A549 (cell line): ENCODE measurements around the gene PLPP4. TPM values are rescaled to one million over a fixed set of nuclear protein-coding genes. Genes with fewer than 3 reads are reported as not detected.

ENCODE experiments used
- ATAC-seq, 2 experiments: fragments of 200-7000 bp in 1 of 2; fragments of >200 bp in 1 of 2; cut with Nextera tagmentation in 1 of 2; cut with Tn5 transposase in 1 of 2; 3 replicates each; pipeline versions ENCODE4 v1.8.0 to v1.9.1; 2018 to 2020; ENCODE audit warnings: mild to moderate bottlenecking in 1 of 2, moderate library complexity in 1 of 2
- CTCF ChIA-PET: fragments of 300-600 bp; sonication (Branson Sonifier 250); formaldehyde crosslinking; extraction: SDS; loops from one replicate; lab custom pipeline; 2021; ENCODE audit warnings: antibody characterized with exemption, inconsistent platforms; lab: Yijun Ruan, JAX
- POLR2A ChIA-PET: fragments of 350-600 bp; formaldehyde crosslinking; extraction: SDS; loops from one replicate; lab custom pipeline; 2021; ENCODE audit warnings: antibody characterized with exemption, inconsistent platforms; lab: Yijun Ruan, JAX
- DNase-seq, 2 experiments: peaks; one replicate each; pipeline versions ENCODE4 v3.0.0 to v3.0.0-alpha.2; 2011 to 2016; ENCODE audit warnings: low read depth in 1 of 2, low spot score in 1 of 2
- FAIRE-seq: peaks from 2 replicates; lab custom pipeline; 2011; peaks lifted over from hg19 to GRCh38; lab: Jason Lieb, UNC
- H3K27ac ChIP-seq, 2 experiments: fragments of >200 bp; sonication (Bioruptor Twin); formaldehyde crosslinking; 3 replicates each; pipeline ENCODE4 v1.5.1; 2016 to 2017
- H3K4me1 ChIP-seq: fragments of >200 bp; sonication (Bioruptor Twin); formaldehyde crosslinking; 3 replicates; pipeline ENCODE4 v1.6.1; 2016
- H3K4me2 ChIP-seq: fragments of >200 bp; sonication (Bioruptor Twin); formaldehyde crosslinking; 3 replicates; pipeline ENCODE4 v1.6.1; 2016
- H3K4me3 ChIP-seq: fragments of >200 bp; sonication (Bioruptor Twin); formaldehyde crosslinking; 3 replicates; pipeline ENCODE4 v1.5.1; 2016
- H3K9me3 ChIP-seq: fragments of >200 bp; sonication (Bioruptor Twin); formaldehyde crosslinking; 3 replicates; pipeline ENCODE4 v1.6.1; 2016
- BCL3 ChIP-seq: fragments of >200 bp; sonication (Bioruptor Twin); formaldehyde crosslinking; IDR thresholded peaks from 3 replicates; pipeline ENCODE4 v1.6.1; 2016
- CBX2 ChIP-seq: fragments of 200-600 bp; sonication (generic); IDR thresholded peaks from 2 replicates; pipeline ENCODE4 v1.6.1; 2016; ENCODE audit warnings: low read depth, mild to moderate bottlenecking, borderline replicate concordance
- CEBPB ChIP-seq, 2 experiments: fragments of >200 bp in 1 of 2; sonication (Bioruptor Twin) in 1 of 2; formaldehyde crosslinking in 1 of 2; IDR thresholded peaks; 2 replicates each; pipeline ENCODE4 v1.6.1; 2012 to 2016
- CHD2 ChIP-seq: fragments of 150-350 bp; IDR thresholded peaks from 2 replicates; pipeline ENCODE4 v1.6.1; 2014; ENCODE audit warnings: low read length; ENCODE audit not compliant: partially characterized antibody
- CHD4 ChIP-seq: fragments of 200-600 bp; sonication (generic); IDR thresholded peaks from 2 replicates; pipeline ENCODE4 v1.6.1; 2016; ENCODE audit warnings: antibody characterized with exemption, mild to moderate bottlenecking, borderline replicate concordance
- EP300 ChIP-seq, 2 experiments: fragments of >200 bp; sonication (Bioruptor Twin); formaldehyde crosslinking; IDR thresholded peaks; 2 replicates in 1 of 2; 3 replicates in 1 of 2; pipeline ENCODE4 v1.6.1; 2016 to 2017
- FOXS1 ChIP-seq: fragments of 250-450 bp; sonication (Bioruptor Pico); IDR thresholded peaks from 2 replicates; pipeline ENCODE4 v1.5.0; 2020; ENCODE audit warnings: mild to moderate bottlenecking, moderate library complexity
- GATA3 ChIP-seq: IDR thresholded peaks from 2 replicates; pipeline ENCODE4 v1.6.1; 2012; ENCODE audit warnings: borderline replicate concordance
- HOXA7 ChIP-seq: fragments of 250-450 bp; sonication (Bioruptor Pico); IDR thresholded peaks from 2 replicates; pipeline ENCODE4 v1.5.0; 2020; ENCODE audit warnings: mild to moderate bottlenecking, moderate library complexity
- HOXB13 ChIP-seq: fragments of 250-450 bp; sonication (Bioruptor Pico); IDR thresholded peaks from 2 replicates; pipeline ENCODE4 v1.5.0; 2020; ENCODE audit warnings: low read depth, mild to moderate bottlenecking, moderate library complexity
- JUN ChIP-seq, 2 experiments: fragments of >200 bp; sonication (Bioruptor Twin); formaldehyde crosslinking; IDR thresholded peaks; 2 replicates in 1 of 2; 3 replicates in 1 of 2; pipeline ENCODE4 v1.6.1; 2016 to 2017
- KDM5A ChIP-seq: fragments of 200-600 bp; sonication (generic); IDR thresholded peaks from 2 replicates; pipeline ENCODE4 v1.6.1; 2016; ENCODE audit warnings: antibody characterized with exemption, mild to moderate bottlenecking
- MAFK ChIP-seq: fragments of 450-650 bp; IDR thresholded peaks from 2 replicates; pipeline ENCODE4 v1.6.1; 2014; ENCODE audit not compliant: partially characterized antibody
- MAX ChIP-seq: IDR thresholded peaks from 2 replicates; pipeline ENCODE4 v1.6.1; 2012
- NPAS2 ChIP-seq: fragments of 250-450 bp; sonication (Bioruptor Pico); IDR thresholded peaks from 2 replicates; pipeline ENCODE4 v1.8.0; 2022; ENCODE audit warnings: mild to moderate bottlenecking, moderate library complexity, borderline replicate concordance
- NR3C1 ChIP-seq: fragments of >200 bp; sonication (Bioruptor Twin); formaldehyde crosslinking; IDR thresholded peaks from 3 replicates; pipeline ENCODE4 v1.6.1; 2017
- PBX3 ChIP-seq: IDR thresholded peaks from 2 replicates; pipeline ENCODE4 v1.6.1; 2012
- PHF8 ChIP-seq: fragments of 200-600 bp; sonication (generic); IDR thresholded peaks from 2 replicates; pipeline ENCODE4 v1.6.1; 2016; ENCODE audit warnings: low read depth, mild to moderate bottlenecking, antibody characterized with exemption, moderate library complexity, borderline replicate concordance
- RARB ChIP-seq: fragments of 250-450 bp; sonication (Bioruptor Pico); IDR thresholded peaks from 2 replicates; pipeline ENCODE4 v1.8.0; 2021; ENCODE audit warnings: mild to moderate bottlenecking, moderate library complexity
- SMC3 ChIP-seq: fragments of >200 bp; sonication (Bioruptor Twin); formaldehyde crosslinking; IDR thresholded peaks from 3 replicates; pipeline ENCODE4 v1.6.1; 2018; ENCODE audit warnings: inconsistent platforms
- TP53 ChIP-seq: fragments of 250-450 bp; sonication (Bioruptor Pico); IDR thresholded peaks from 2 replicates; pipeline ENCODE4 v1.5.0; 2021; ENCODE audit warnings: mild to moderate bottlenecking, moderate library complexity
- USF2 ChIP-seq: fragments of 450-650 bp; IDR thresholded peaks from 2 replicates; pipeline ENCODE4 v1.6.1; 2014; ENCODE audit warnings: antibody characterized with exemption
- WGBS: methylation state at CpG from one replicate; pipeline ENCODE4 v1.1.6; 2017; ENCODE audit errors: missing lambda C conversion rate; 5-methylcytosine and 5-hydroxymethylcytosine counted together
- polyA plus RNA-seq, 4 experiments: library from polyadenylated mRNA; depleted of rRNA in 3 of 4; stranded (reverse); fragments of >200 nt; fragmentation: RNase III in 1 of 4; extraction: RNeasy Plus Mini Kit Qiagen cat#74134 plus additional on column Dnase treatment in 1 of 4; gene quantifications; 2 replicates in 3 of 4; 3 replicates in 1 of 4; pipeline ENCODE4 v1.2.3, GENCODE V29; 2011 to 2017
- TF ChIP-seq, protein P1 (sequence below): fragments of 200-600 bp; sonication (generic); IDR thresholded peaks from 2 replicates; pipeline ENCODE4 v1.6.1; 2016; ENCODE audit warnings: antibody characterized with exemption, mild to moderate bottlenecking, moderate library complexity

Gene PLPP4
- polyA plus RNA-seq, 2 of the 4 experiments (the other 2 are of a cell fraction): not detected

DNA sequence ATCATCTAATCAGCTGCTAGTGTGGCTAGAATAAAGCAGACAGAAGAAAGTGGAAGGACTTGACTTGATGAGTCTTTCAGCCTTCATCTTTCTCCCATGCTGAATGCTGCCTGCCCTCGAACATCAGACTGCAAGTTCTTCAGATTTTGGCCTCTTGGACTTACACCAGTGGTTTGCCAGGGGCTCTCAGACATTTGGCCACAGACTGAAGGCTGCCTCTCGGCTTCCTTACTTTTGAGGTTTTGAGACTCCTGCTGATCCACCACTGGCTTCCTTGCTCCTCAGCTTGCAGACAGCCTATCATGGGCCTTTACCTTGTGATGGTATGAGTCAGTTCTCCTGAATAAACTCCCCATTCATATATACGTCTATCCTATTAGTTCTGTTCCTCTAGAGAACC lies 26.0 kb downstream of the PLPP4 start:
- ATAC-seq: no peak
- WGBS: 4% methylated on average over 3 of the region's 3 CpGs

GRCh38 chr10:120483651-120484301 lies 26.7 kb downstream of the PLPP4 start:
- FAIRE-seq: no peak
- Histone ChIP-seq H3K9me3 (no peaks in the 10 kb centered on the region), H3K4me1 (no peaks in the 10 kb centered on the region), H3K4me3 (no peak overlapping the region), H3K4me2 (no peak overlapping the region), H3K27ac (no peak overlapping the region)
- no peak for ATAC-seq
- no peak for DNase-seq
- CTCF ChIA-PET: no interaction called here
- 6% methylated on average over 2 of the region's 2 CpGs for WGBS
- TF ChIP-seq CHD4 (no peak), BCL3 (no peak), KDM5A (no peak)
- POLR2A ChIA-PET: no interaction called here

More for the DNA sequence above, 26.0 kb downstream of the PLPP4 start:
- POLR2A ChIA-PET: no interaction called here
- no peak for FAIRE-seq
- DNase-seq: no peak
- no peaks in the 10 kb centered on the region for H3K4me1 ChIP-seq
- CTCF ChIA-PET: no interaction called here
- TF ChIP-seq PBX3: no peak
- TF ChIP-seq JUN (IDR thresholded peaks at IDR 0.05): no peak
- TF ChIP-seq NPAS2 (CRISPR knock-in tag): no peak
- no peak for TF ChIP-seq SMC3
- TF ChIP-seq PHF8: no peak
- TF ChIP-seq, all 56 proteins: peak for 0
- Histone ChIP-seq H3K9me3 (no peaks in the 10 kb centered on the region), H3K27ac (no peak overlapping the region), H3K4me3 (no peak overlapping the region), H3K4me2 (no peak overlapping the region)

GRCh38 chr10:120485946-120486345 lies 28.9 kb downstream of the PLPP4 start:
- H3K4me3 ChIP-seq: no peak overlapping the region
- FAIRE-seq (no peak), ATAC-seq (no peak), DNase-seq (no peak)
- no peak for TF ChIP-seq HOXB13 (CRISPR knock-in tag)
- TF ChIP-seq CHD2: no peak
- no peak for TF ChIP-seq EP300 (IDR thresholded peaks at IDR 0.05)
- no peak for TF ChIP-seq MAX
- no peak for TF ChIP-seq NR3C1
- no peak for TF ChIP-seq TP53 (CRISPR knock-in tag)
- no peak for TF ChIP-seq CEBPB (IDR thresholded peaks at IDR 0.05)
- TF ChIP-seq RARB (CRISPR knock-in tag): no peak
- no peak for TF ChIP-seq CBX2
- TF ChIP-seq HOXA7 (CRISPR knock-in tag): no peak
- TF ChIP-seq GATA3: no peak
- TF ChIP-seq USF2: no peak
- TF ChIP-seq JUN (IDR thresholded peaks at IDR 0.05): no peak
- no peak for TF ChIP-seq MAFK
- TF ChIP-seq FOXS1 (CRISPR knock-in tag): no peak
- TF ChIP-seq, protein P1, sequence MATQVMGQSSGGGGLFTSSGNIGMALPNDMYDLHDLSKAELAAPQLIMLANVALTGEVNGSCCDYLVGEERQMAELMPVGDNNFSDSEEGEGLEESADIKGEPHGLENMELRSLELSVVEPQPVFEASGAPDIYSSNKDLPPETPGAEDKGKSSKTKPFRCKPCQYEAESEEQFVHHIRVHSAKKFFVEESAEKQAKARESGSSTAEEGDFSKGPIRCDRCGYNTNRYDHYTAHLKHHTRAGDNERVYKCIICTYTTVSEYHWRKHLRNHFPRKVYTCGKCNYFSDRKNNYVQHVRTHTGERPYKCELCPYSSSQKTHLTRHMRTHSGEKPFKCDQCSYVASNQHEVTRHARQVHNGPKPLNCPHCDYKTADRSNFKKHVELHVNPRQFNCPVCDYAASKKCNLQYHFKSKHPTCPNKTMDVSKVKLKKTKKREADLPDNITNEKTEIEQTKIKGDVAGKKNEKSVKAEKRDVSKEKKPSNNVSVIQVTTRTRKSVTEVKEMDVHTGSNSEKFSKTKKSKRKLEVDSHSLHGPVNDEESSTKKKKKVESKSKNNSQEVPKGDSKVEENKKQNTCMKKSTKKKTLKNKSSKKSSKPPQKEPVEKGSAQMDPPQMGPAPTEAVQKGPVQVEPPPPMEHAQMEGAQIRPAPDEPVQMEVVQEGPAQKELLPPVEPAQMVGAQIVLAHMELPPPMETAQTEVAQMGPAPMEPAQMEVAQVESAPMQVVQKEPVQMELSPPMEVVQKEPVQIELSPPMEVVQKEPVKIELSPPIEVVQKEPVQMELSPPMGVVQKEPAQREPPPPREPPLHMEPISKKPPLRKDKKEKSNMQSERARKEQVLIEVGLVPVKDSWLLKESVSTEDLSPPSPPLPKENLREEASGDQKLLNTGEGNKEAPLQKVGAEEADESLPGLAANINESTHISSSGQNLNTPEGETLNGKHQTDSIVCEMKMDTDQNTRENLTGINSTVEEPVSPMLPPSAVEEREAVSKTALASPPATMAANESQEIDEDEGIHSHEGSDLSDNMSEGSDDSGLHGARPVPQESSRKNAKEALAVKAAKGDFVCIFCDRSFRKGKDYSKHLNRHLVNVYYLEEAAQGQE: no peak
- ChIA-PET POLR2A (no interaction called here), CTCF (no interaction called here)
- H3K4me1 ChIP-seq: no peaks in the 10 kb centered on the region
- H3K9me3 ChIP-seq: no peaks in the 10 kb centered on the region
- H3K4me2 ChIP-seq: no peak overlapping the region
- 9% methylated on average over 8 of the region's 8 CpGs for WGBS
- H3K27ac ChIP-seq: no peak overlapping the region
